NT2/D1 (cell line): ENCODE measurements around the gene DPEP1.
"Not testable (repeated sequence)": the region's sequence is repeated elsewhere in the genome, so short reads cannot be mapped to it uniquely, and the experiment has no call there.

Experiments
- SUZ12 ChIP-seq: IDR thresholded peaks from 2 replicates; pipeline ENCODE4 v1.6.1; 2011; ENCODE audit not compliant: insufficient read length, insufficient read depth; ENCODE audit errors: extremely low read depth
- ZNF274 ChIP-seq: IDR thresholded peaks from 2 replicates; pipeline ENCODE4 v1.6.1; 2011; ENCODE audit warnings: mild to moderate bottlenecking, low read depth, low read length

DNA sequence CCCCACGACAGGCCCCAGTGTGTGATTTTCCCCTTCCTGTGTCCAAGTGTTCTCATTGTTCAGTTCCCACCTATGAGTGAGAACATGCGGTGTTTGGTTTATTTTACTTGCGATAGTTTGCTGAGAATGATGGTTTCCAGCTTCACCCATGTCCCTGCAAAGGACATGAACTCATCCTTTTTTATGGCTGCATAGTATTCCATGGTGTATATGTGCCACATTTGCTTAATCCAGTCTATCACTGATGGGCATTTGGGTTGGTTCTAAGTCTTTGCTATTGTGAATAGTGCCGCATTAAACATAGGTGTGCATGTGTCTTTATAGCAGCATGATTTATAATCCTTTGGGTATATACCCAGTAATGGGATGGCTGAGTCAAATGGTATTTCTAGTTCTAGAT lies 58.1 kb downstream of the DPEP1 start:
- TF ChIP-seq SUZ12, ZNF274: not testable (repeated sequence)
